HEK293T (cell line): ENCODE data around the gene PRKCE.

Experiments used
- CTCF ChIA-PET: fragments of 350-600 bp; formaldehyde crosslinking; extraction: SDS; loops from one replicate; lab custom pipeline; 2021; ENCODE audit warnings: antibody characterized with exemption, inconsistent platforms; lab: Yijun Ruan, JAX
- POLR2A ChIA-PET: fragments of 350-600 bp; formaldehyde crosslinking; extraction: SDS; loops from one replicate; lab custom pipeline; 2020; ENCODE audit warnings: antibody characterized with exemption, inconsistent platforms; lab: Yijun Ruan, JAX
- DNase-seq: peaks from one replicate; pipeline ENCODE4 v3.0.0; 2012; ENCODE audit warnings: mixed read lengths; ENCODE audit errors: extremely low spot score
- ARNT ChIP-seq: fragments of 450-650 bp; IDR thresholded peaks from 2 replicates; pipeline ENCODE4 v1.6.1; 2017; ENCODE audit warnings: mild to moderate bottlenecking
- BHLHE40 ChIP-seq: fragments of 450-650 bp; IDR thresholded peaks from 2 replicates; pipeline ENCODE4 v1.6.1; 2016; ENCODE audit warnings: mild to moderate bottlenecking, moderate library complexity, borderline replicate concordance
- CTBP1 ChIP-seq: fragments of 450-650 bp; IDR thresholded peaks from 2 replicates; pipeline ENCODE4 v1.6.1; 2016; ENCODE audit warnings: borderline replicate concordance
- ELF4 ChIP-seq: fragments of 450-650 bp; IDR thresholded peaks from 2 replicates; pipeline ENCODE4 v1.6.1; 2017; ENCODE audit warnings: antibody characterized with exemption
- FOXA1 ChIP-seq: fragments of 450-650 bp; IDR thresholded peaks from 2 replicates; pipeline ENCODE4 v1.6.1; 2016; ENCODE audit warnings: mild to moderate bottlenecking
- FOXK2 ChIP-seq: fragments of 450-650 bp; IDR thresholded peaks from 2 replicates; pipeline ENCODE4 v1.6.1; 2016; ENCODE audit warnings: mild to moderate bottlenecking
- FOXM1 ChIP-seq: fragments of 450-650 bp; IDR thresholded peaks from 2 replicates; pipeline ENCODE4 v1.6.1; 2017; ENCODE audit warnings: mild to moderate bottlenecking, borderline replicate concordance
- HDGF ChIP-seq: fragments of 450-650 bp; IDR thresholded peaks from 2 replicates; pipeline ENCODE4 v1.6.1; 2017; ENCODE audit warnings: antibody characterized with exemption, borderline replicate concordance
- L3MBTL2 ChIP-seq: fragments of 450-650 bp; conservative IDR thresholded peaks from 2 replicates; pipeline ENCODE4 v1.6.1; 2016; ENCODE audit warnings: mild to moderate bottlenecking
- LEF1 ChIP-seq: fragments of 450-650 bp; IDR thresholded peaks from 2 replicates; pipeline ENCODE4 v1.6.1; 2017; ENCODE audit warnings: mild to moderate bottlenecking, borderline replicate concordance
- NFRKB ChIP-seq: fragments of 450-650 bp; IDR thresholded peaks from 2 replicates; pipeline ENCODE4 v1.6.1; 2016; ENCODE audit warnings: mild to moderate bottlenecking, moderate library complexity
- SP1 ChIP-seq: fragments of 450-650 bp; IDR thresholded peaks from 2 replicates; pipeline ENCODE4 v1.6.1; 2017
- SUZ12 ChIP-seq: fragments of 450-650 bp; IDR thresholded peaks from 2 replicates; pipeline ENCODE4 v1.6.1; 2016; ENCODE audit warnings: mild to moderate bottlenecking
- TARDBP ChIP-seq: fragments of 450-650 bp; IDR thresholded peaks from 2 replicates; pipeline ENCODE4 v1.6.1; 2016
- ZNF384 ChIP-seq: fragments of 450-650 bp; IDR thresholded peaks from 2 replicates; pipeline ENCODE4 v1.6.1; 2016
- TF ChIP-seq, protein P1 (sequence below): fragments of 450-650 bp; IDR thresholded peaks from 2 replicates; pipeline ENCODE4 v1.6.1; 2016

Gene PRKCE

DNA sequence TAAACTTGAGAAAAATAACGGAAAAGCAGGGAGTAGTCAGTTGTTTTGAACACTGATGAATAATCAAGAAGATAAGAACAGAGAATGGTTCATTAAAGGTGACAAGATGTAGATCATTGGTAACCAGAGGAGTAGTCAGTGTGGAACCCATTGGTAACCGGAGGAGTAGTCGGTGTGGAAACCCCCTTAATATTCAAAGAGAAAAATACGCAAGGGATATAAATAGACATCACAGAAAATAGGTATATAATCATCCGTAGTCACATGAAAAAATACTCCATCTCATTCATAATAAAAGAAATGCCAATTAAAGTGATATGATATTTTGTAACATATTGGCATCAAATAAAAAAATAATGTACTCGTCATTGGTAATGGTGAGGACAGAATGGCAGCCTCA, 575.1 kb downstream of the PRKCE start:
- DNase-seq: no peak
- CTCF ChIA-PET: no interaction called here
- POLR2A ChIA-PET: no interaction called here

DNA sequence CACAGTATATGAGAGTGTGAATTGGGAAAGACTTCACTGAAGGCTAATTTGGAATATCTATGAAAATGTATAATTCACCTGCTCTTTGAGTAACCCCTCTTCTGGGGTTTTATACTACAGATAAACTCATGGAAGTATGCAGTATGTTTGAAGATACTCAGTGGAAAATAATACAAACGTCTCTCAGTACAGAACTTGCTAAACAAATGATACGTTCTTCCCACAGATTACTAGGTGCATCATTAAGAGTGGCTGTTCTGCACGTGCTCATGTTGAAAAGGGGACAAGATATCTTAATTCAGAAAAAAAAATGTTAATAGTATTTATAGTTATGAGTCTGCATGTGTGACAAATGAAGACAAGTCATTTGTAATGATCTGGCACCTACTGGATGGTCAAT, 575.5 kb downstream of the PRKCE start:
- DNase-seq: no peak
- POLR2A ChIA-PET: no interaction called here
- CTCF ChIA-PET: no interaction called here
- TF ChIP-seq HDGF (no peak), ZNF384 (no peak), FOXM1 (no peak), CTBP1 (no peak), ELF4 (no peak), FOXA1 (no peak), TARDBP (no peak), LEF1 (no peak), BHLHE40 (no peak), L3MBTL2 (no peak), SUZ12 (no peak), FOXK2 (no peak), SP1 (no peak), NFRKB (no peak), ARNT (no peak)
- TF ChIP-seq, protein P1, sequence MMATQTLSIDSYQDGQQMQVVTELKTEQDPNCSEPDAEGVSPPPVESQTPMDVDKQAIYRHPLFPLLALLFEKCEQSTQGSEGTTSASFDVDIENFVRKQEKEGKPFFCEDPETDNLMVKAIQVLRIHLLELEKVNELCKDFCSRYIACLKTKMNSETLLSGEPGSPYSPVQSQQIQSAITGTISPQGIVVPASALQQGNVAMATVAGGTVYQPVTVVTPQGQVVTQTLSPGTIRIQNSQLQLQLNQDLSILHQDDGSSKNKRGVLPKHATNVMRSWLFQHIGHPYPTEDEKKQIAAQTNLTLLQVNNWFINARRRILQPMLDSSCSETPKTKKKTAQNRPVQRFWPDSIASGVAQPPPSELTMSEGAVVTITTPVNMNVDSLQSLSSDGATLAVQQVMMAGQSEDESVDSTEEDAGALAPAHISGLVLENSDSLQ: no peak

More for the DNA sequence above, 575.1 kb downstream of the PRKCE start:
- no peak for TF ChIP-seq ARNT
- no peak for TF ChIP-seq ELF4
- TF ChIP-seq, protein P1: no peak
- TF ChIP-seq SP1: no peak
- no peak for TF ChIP-seq HDGF

DNA sequence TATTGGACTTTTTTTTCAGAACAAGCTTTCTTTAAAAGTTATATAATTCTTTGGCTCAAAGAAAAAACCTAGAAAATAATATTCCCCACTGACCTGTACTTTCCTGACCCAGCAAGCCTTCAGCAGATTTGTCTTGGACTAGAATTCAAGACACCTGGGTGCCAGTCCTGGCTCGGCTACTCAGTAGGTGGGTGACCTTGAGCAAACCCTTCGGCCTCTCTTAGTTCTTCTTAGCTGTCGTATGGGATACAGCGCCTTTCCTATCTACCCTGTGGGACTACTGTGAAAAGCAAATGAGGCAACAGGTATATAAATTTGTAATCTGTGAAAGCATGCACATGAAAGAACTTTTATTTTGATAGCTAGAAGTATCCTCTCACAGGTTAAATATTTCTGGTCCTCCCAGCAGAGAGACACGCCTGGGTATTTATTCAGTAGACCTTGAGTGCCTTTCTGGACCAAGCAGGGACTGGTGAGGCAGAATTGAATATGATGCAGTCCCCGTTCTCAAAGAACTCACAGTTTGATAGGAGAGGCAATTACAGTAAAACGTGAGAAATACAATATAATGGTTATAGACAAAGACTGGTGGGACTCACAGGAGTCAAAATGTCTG, 576.3 kb downstream of the PRKCE start:
- ChIA-PET POLR2A (no interaction called here), CTCF (no interaction called here)
- TF ChIP-seq ZNF384 (no peak), NFRKB (no peak)
- DNase-seq: no peak

DNA sequence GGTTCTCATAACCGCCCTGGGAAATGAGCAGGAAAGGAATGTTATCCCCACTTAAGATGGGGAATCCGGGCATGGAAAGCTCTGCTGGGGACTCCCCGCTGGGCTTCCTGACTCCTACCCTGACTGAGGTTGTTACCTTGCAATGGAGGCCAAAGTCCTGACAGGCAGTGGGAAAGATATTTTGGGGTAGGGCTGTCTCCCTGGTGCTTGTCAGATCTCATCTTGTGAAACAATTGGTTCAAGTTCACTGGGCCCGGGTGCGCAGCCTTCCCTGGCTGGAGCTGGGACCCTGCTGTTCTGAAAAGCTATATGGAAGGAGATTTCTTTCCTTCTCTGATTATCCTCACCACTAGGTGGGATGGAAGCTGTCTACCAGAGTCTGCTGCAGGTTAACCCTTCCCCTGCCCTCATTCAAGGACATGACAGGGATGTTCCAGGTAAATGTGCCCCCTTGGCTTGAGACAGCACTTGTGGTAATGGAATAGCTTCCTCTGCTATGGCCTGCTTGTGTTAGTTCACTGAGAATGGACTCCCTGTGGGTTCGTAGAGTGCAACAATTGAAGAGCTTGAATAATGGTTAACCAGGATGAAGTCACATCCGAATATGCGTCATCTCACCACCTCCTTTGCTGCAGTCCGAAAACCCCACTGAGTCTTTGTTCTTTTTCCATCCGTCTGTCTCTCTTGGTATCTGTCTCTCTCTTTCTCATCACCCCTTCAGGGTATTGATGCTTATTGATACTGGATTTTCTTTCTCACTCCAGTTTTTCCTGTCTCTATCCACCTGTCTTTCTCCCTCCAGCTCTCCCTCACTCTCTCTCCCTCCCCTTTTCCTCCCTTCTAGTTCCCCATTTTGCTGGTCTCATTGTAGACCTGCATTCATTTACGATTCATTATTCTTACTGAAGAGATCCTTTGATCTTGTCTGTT, 577.9 kb downstream of the PRKCE start:
- ChIA-PET POLR2A (no interaction called here), CTCF (interaction anchor here (1.1 kb wide), 1 partner anchor 416 kb away, joined by 3 read pairs; no protein-coding TSS in a partner anchor)
- DNase-seq: no peak
- TF ChIP-seq ZNF384: no peak
- no peak for TF ChIP-seq NFRKB
- TF ChIP-seq ELF4: no peak
- no peak for TF ChIP-seq BHLHE40
- TF ChIP-seq CTBP1: no peak
- no peak for TF ChIP-seq FOXK2
- TF ChIP-seq TARDBP: no peak
- no peak for TF ChIP-seq SP1
- no peak for TF ChIP-seq FOXA1
- TF ChIP-seq L3MBTL2: no peak
- no peak for TF ChIP-seq LEF1
- TF ChIP-seq, protein P1: no peak
- no peak for TF ChIP-seq HDGF
- TF ChIP-seq FOXM1: no peak

DNA sequence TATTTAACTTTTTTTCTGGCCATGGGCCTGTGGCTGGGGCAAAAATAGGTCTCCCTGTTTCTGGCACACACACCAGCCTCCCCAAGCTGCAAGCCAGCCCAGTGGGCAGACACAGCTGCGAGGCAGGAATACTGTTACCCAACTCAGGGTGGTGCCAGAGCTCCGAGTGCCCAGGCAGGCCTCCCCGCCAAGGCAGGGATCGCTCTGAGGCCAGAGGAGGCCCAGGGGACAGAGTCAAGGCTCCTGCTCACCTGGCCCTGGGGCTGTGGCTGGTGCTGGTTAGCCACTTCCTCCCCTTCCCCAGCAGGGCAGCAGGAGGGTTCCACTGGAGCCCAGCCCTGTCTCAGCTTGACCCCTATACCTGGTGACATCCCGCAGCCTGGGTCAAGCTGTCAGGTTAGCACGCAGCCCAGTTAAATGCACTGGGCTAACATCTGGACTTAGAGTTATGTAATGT, 578.7 kb downstream of the PRKCE start:
- TF ChIP-seq ARNT (no peak), CTBP1 (no peak), FOXM1 (no peak), SP1 (no peak), HDGF (no peak), ZNF384 (no peak), FOXA1 (no peak), TARDBP (no peak), LEF1 (no peak), NFRKB (no peak), SUZ12 (no peak), L3MBTL2 (no peak), FOXK2 (no peak), BHLHE40 (no peak), ELF4 (no peak)
- TF ChIP-seq, protein P1: no peak
- ChIA-PET CTCF (no interaction called here), POLR2A (no interaction called here)
- no peak for DNase-seq
